ENCODE data around the gene SLC17A9. TPM values are rescaled to one million over a fixed set of nuclear protein-coding genes. Genes with fewer than 3 reads are reported as not detected.

SLC17A9 gene
- total RNA-seq, 1 experiment from 2014 or later: 0.28 TPM

DNA sequence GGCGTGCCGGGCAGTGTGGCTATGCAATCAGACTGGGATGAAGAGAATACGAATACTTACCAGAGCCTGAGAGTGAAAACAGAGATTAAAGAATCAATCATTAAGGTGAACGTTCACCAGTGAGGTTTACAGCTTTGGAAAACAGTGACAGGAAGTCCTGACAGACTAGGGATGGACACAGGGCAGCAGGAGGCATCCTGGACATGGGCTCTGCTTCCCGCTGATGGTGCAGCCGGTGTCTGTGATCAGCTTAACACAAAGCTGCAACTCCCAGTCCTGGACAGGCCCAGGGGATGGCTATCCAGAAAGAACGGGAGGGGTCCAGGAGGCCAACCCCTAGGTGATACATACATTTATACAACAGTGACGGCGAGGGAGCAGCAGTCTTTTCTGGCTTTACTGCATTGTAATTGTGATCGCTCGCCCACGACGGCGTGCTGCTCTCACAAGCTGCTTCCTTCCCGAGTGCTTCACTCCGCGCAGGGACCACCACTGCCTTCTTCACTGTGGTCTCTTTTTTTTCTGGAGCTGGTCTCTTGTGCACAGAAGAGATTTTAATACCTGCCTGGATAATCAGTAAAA is 46.9 kb upstream of the SLC17A9 start:
- no peak for ATAC-seq
- POLR2A ChIA-PET: no interaction called here

DNA sequence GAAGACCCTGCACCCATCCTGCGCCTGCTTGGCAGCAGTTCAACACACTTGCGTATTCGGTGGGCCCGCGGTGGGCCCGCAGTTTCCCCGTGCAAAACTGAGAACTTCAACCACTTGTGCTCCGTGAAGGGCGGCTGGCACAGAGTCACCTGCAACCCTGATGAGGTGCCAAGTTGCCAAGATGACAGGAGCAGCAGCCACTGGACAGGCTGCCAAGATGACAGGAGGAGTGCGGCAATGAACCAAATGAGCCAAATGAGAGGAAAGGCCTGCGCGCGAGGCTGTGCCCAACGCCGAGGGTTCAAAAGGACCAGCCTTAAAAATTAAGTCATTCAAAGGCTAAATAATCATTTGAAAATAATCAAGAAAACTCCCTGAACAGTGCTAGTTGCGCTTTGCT is 46.3 kb upstream of the SLC17A9 start:
- Histone ChIP-seq H3K27ac (ENCODE audit: low read length) (no peak overlapping the region), H3K36me3 (ENCODE audit: control insufficient read depth, insufficient read depth, low read length) (peaks cover 53% of the 10 kb centered on the region), H3K4me1 (ENCODE audit: control insufficient read depth, insufficient read depth, low read length) (peaks cover 5% of the 10 kb centered on the region; the same call in 1 of the 2 replicates), H3K9me3 (ENCODE audit: control insufficient read depth, insufficient read depth, low read depth, low read length) (no peaks in the 10 kb centered on the region), H3K4me3 (ENCODE audit: low read depth in 2 of 2, low read length in 2 of 2) (no peak overlapping the region), H3K27me3 (ENCODE audit: control insufficient read depth, insufficient read depth, low read length) (no peaks in the 10 kb centered on the region)
- ATAC-seq (no peak), DNase-seq (ENCODE audit: low read depth, low spot score) (no peak)
- in situ Hi-C loops (cut with HindIII; ENCODE audit: low pct_unique_long_range_greater_than_20kb, low sequenced_read_pairs): no loop called here
- no TSS peak for BruUV-seq (replicated peaks)
- TF ChIP-seq, protein P1, sequence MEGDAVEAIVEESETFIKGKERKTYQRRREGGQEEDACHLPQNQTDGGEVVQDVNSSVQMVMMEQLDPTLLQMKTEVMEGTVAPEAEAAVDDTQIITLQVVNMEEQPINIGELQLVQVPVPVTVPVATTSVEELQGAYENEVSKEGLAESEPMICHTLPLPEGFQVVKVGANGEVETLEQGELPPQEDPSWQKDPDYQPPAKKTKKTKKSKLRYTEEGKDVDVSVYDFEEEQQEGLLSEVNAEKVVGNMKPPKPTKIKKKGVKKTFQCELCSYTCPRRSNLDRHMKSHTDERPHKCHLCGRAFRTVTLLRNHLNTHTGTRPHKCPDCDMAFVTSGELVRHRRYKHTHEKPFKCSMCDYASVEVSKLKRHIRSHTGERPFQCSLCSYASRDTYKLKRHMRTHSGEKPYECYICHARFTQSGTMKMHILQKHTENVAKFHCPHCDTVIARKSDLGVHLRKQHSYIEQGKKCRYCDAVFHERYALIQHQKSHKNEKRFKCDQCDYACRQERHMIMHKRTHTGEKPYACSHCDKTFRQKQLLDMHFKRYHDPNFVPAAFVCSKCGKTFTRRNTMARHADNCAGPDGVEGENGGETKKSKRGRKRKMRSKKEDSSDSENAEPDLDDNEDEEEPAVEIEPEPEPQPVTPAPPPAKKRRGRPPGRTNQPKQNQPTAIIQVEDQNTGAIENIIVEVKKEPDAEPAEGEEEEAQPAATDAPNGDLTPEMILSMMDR (IDR thresholded peaks at IDR 0.05): no peak
- TF ChIP-seq SIN3A (IDR thresholded peaks at IDR 0.05; ENCODE audit: borderline replicate concordance, insufficient read depth, low read depth, low read length) (no peak), POLR2AphosphoS5 (IDR thresholded peaks at IDR 0.05; ENCODE audit: low read depth, low read length) (no peak), TCF7L2 (IDR thresholded peaks at IDR 0.05; ENCODE audit: low read depth, low read length) (no peak)
- TF ChIP-seq, protein P2, sequence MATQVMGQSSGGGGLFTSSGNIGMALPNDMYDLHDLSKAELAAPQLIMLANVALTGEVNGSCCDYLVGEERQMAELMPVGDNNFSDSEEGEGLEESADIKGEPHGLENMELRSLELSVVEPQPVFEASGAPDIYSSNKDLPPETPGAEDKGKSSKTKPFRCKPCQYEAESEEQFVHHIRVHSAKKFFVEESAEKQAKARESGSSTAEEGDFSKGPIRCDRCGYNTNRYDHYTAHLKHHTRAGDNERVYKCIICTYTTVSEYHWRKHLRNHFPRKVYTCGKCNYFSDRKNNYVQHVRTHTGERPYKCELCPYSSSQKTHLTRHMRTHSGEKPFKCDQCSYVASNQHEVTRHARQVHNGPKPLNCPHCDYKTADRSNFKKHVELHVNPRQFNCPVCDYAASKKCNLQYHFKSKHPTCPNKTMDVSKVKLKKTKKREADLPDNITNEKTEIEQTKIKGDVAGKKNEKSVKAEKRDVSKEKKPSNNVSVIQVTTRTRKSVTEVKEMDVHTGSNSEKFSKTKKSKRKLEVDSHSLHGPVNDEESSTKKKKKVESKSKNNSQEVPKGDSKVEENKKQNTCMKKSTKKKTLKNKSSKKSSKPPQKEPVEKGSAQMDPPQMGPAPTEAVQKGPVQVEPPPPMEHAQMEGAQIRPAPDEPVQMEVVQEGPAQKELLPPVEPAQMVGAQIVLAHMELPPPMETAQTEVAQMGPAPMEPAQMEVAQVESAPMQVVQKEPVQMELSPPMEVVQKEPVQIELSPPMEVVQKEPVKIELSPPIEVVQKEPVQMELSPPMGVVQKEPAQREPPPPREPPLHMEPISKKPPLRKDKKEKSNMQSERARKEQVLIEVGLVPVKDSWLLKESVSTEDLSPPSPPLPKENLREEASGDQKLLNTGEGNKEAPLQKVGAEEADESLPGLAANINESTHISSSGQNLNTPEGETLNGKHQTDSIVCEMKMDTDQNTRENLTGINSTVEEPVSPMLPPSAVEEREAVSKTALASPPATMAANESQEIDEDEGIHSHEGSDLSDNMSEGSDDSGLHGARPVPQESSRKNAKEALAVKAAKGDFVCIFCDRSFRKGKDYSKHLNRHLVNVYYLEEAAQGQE (IDR thresholded peaks at IDR 0.05; ENCODE audit: insufficient read depth in 1 of 2, low read depth in 2 of 2, low read length in 1 of 2): no peak
- intact Hi-C loops (cut with micrococcal nuclease; ENCODE audit: unreplicated experiment): no loop called here
- CTCF ChIA-PET: interaction anchor here (1.1 kb wide), 1 partner anchor 13 kb away, joined by 3 read pairs; no protein-coding TSS in a partner anchor
- POLR2A ChIA-PET: no interaction called here

More for the DNA sequence above, 46.9 kb upstream of the SLC17A9 start:
- H3K36me3 ChIP-seq (ENCODE audit: control insufficient read depth, insufficient read depth, low read length): peaks cover 53% of the 10 kb centered on the region
- CTCF ChIA-PET: no interaction called here
- no peak overlapping the region for H3K4me3 ChIP-seq (ENCODE audit: low read depth in 2 of 2, low read length in 2 of 2)
- BruUV-seq (replicated peaks): no TSS peak
- no peaks in the 10 kb centered on the region for H3K9me3 ChIP-seq (ENCODE audit: control insufficient read depth, insufficient read depth, low read depth, low read length)
- no peak overlapping the region for H3K27ac ChIP-seq (ENCODE audit: low read length)
- no peaks in the 10 kb centered on the region for H3K27me3 ChIP-seq (ENCODE audit: control insufficient read depth, insufficient read depth, low read length)
- in situ Hi-C loops (cut with HindIII; ENCODE audit: low pct_unique_long_range_greater_than_20kb, low sequenced_read_pairs): no loop called here
- no peak for DNase-seq (ENCODE audit: low read depth, low spot score)
- intact Hi-C loops (cut with micrococcal nuclease; ENCODE audit: unreplicated experiment): no loop called here
- TF ChIP-seq, protein P1 (IDR thresholded peaks at IDR 0.05): no peak
- TF ChIP-seq TCF7L2 (IDR thresholded peaks at IDR 0.05; ENCODE audit: low read depth, low read length) (no peak), POLR2AphosphoS5 (IDR thresholded peaks at IDR 0.05; ENCODE audit: low read depth, low read length) (no peak), SIN3A (IDR thresholded peaks at IDR 0.05; ENCODE audit: borderline replicate concordance, insufficient read depth, low read depth, low read length) (no peak)
- TF ChIP-seq, protein P2 (IDR thresholded peaks at IDR 0.05; ENCODE audit: insufficient read depth in 1 of 2, low read depth in 2 of 2, low read length in 1 of 2): no peak
- peaks cover 10% of the 10 kb centered on the region for H3K4me1 ChIP-seq (ENCODE audit: control insufficient read depth, insufficient read depth, low read length)

Data from Panc1 (cell line).